Anterior cingulate cortex (tissue), 58 donors: ENCODE measurements around the gene CD151.
A peak's percentile ranks its signal among the peaks of the same experiment; 100 is the strongest.

Experiments used
- DNase-seq, 58 donors: peaks; one replicate each; lab custom pipeline; 2025; lab: John Stamatoyannopoulos, UW

The CD151 gene

GRCh38 chr11:866481-866880 lies 33.7 kb downstream of the CD151 start:
- DNase-seq = no peak

DNA sequence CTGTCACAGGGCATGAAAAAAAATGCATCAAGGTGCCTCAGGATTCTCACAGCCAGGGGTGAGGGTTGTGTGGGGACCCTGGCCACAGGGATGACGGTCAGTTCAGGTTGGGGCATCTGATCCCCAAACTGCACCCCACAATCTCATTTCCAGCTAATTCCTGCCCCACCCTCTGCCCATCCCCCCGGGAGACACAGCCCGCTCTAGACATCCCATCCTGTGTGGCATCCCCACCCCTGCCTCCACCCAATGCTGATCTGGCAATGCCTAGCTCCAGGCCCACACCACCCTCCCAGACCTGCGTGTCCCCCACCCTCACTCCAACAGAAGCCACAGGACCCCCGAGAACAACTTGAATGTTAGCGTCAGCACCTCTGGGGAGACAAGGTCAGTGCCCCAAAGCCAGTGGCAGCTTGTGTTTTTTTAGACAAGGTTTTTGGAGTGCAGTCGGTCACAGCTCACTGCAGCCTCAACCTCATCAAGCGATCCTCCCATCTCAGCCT lies 35.2 kb downstream of the CD151 start:
- no peak for DNase-seq

DNA sequence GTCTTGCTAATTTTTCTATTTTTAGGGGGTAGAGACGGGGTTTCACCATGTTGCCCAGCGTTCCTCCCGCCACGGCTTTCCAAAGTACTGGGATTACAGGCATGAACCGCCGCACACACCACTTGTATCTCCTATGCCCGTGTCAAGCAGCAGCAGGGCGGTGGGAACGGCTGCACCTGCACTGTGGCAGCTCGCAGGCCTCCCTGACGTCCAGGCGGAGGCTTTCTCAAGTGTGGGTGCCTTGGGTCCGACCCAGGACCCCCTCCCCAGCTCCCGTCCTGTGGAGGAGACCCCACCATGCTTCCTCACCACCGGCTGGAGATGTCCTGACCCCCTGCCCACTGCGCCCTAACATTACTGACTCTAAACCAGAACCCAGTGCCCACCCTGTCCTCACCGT lies 35.6 kb downstream of the CD151 start:
- no peak for DNase-seq

DNA sequence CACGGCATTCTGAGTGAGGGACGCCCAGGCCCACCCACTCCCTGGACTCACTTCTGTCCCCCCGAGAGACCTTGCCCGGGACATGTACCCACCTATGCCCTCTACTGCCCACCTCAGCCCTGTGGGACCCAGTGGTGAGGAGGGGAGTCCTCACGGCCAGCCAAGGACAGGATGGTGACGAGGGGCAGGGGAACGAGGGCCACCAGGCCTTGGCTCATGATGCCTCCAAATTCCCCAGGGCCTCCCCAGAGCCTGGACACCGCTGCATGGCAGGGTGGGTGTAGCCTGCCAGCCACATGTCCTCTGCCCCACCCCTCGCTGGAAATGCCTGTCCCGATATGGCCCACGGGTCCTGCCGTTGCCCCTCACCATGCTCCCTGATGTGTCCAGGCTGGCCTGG lies 36.0 kb downstream of the CD151 start:
- DNase-seq = no peak

GRCh38 chr11:869399-870126 lies 36.8 kb downstream of the CD151 start:
- DNase-seq = no peak

- no peak for DNase-seq
Observed at GRCh38 chr11:870127-870413, 37.3 kb downstream of the CD151 start.

GRCh38 chr11:870418-870817 lies 37.7 kb downstream of the CD151 start:
- no peak for DNase-seq

DNA sequence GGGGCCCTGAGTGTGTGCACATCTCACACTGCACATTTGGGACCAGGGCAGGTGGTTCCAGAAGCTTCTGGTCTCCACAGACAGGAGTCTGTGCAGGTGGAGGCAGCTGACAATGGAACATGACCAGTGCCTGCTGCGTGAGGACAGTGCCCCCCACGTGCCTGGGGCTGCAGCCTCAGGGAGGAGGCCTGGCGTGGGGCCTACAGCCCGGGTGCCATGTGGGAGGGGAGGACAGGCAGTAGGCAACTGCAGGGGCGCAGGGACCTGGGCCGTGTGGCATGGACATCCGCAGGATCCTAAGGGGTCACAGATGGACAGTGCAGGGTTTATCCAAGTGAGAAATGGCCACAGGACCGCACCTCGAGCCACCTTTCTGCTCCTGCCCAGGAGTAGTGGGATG lies 38.7 kb downstream of the CD151 start:
- no peak for DNase-seq

DNA sequence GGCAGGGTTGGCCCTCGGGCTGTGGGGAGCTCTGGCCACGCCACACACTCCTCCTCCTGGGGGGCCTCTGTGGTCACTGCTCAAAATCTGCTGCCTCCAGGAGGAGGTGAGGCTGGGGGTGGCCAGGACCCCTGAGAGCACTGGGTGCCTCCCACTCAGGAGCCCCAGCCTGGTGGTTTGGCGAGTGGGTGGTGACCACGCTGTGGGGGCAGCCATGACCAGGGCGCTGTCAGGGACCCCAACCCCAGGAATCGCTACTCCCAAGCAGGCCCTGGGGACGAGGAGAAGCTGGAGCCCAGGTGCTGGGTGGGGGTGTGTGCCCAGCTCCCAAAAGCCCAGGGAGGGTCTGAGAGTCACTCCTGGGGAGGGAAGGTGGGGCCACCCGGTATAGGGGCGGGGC lies 40.0 kb downstream of the CD151 start:
- DNase-seq = no peak

GRCh38 chr11:873706-874105 lies 41.0 kb downstream of the CD151 start:
- no peak for DNase-seq

GRCh38 chr11:875203-875602 lies 42.5 kb downstream of the CD151 start:
- DNase-seq = no peak

- peak in 28 of 58 donors; percentile 7 to 67 (median 38) for DNase-seq
Observed at GRCh38 chr11:875769-876301, 43.1 kb downstream of the CD151 start.

DNA sequence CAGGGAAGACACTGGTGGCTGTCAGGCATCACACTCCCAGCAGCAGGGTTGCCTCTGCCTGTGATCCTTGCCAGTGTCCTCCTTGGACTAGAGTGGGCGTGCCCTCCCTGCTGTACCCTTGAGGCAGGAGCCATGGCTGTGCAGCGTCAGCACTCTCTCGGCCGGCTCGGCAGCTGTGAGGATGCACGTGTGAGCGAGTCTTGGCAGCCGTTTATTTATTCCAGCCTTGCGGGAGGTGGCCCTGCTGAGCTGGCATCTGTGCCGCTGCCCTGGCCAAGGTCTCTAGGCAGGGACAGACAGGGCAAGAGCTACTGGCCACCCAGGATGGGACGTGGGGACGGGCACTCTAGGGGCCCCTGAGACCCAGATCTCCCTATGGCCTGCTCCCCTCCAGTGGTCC lies 43.8 kb downstream of the CD151 start:
- DNase-seq = peak in 43 of 58 donors; percentile 6 to 71 (median 39)

DNA sequence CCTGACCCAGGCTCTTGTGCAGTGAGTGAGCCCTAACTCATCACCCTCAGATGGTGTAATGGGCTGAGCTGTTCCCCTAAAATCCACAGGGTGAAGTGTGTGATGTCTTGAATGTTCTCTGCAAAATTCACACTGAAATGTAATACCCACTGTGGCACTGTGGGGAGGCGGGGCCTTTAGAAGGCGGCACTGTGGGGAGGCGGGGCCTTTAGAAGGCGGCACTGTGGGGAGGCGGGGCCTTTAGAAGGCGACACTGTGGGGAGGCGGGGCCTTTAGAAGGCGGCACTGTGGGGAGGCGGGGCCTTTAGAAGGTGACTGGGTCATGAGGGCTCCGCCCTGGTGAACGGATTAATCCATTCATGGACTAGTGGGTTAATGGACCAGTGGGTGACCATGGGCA lies 44.8 kb downstream of the CD151 start:
- no peak for DNase-seq

DNA sequence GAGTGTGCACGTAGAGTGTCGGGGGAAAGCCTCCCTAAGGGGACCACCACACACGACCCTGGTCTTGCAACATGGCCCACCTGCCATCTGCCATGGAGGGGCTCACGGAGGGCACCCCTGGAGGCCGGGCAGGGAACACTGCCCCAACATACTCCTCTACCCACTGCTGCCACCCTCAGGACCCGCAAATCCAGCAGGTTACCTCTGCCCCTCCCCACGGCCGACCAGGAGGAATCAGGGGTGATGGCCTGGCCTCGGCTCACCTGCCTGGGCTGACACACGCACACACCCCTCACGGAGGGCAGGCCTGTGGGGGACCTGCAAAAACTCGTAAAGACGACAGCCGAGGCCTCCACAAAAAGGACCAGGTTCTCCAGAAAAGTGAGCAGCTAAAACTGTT lies 47.7 kb downstream of the CD151 start:
- no peak for DNase-seq

GRCh38 chr11:882596-882995 lies 49.8 kb downstream of the CD151 start:
- DNase-seq = no peak

- no peak for DNase-seq
Observed at GRCh38 chr11:883527-883926, 50.8 kb downstream of the CD151 start.

DNA sequence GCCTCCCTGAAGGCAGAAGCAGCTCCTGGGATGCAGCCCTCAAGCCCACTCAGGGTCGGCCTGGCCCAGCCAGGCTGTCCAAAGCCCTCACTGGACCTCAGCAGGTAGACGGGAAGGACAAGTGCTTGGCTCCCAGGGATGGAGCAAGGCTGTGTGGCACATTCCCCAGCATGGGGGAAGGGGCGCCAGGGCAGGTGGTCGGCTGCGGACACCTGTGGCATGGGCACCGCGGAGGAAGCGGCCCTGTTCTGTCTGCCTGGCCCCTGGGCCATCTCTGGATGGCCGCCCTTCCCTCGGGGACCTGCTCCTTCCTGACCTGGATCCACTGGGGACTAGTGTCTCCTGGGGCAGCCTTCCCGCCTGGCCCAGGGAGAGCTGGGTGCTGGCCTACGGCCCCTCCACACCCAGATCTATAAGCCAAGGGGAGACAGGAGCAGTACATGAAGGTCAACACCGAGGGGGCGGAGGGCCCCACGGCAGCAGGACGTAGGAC lies 51.9 kb downstream of the CD151 start:
- DNase-seq = no peak

DNA sequence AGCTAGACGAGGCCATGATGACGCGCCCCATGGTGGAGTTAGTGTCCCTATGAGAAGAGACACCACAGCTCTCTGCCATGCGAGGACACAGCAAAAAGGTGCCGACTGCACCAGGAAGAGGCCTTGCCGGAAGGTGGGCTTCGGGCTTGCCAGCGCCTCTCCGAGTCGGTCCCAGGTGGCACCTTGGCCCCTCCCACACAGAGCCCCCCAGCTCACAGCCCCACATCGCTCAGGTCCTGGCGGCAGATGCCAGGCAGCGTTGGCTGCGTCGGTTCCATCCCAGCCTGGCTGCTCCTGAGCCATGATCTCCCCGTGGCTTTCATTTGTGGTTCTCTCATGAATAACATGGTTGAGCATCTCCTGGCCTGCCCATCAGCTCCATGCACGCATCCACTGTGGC lies 53.8 kb downstream of the CD151 start:
- no peak for DNase-seq

DNA sequence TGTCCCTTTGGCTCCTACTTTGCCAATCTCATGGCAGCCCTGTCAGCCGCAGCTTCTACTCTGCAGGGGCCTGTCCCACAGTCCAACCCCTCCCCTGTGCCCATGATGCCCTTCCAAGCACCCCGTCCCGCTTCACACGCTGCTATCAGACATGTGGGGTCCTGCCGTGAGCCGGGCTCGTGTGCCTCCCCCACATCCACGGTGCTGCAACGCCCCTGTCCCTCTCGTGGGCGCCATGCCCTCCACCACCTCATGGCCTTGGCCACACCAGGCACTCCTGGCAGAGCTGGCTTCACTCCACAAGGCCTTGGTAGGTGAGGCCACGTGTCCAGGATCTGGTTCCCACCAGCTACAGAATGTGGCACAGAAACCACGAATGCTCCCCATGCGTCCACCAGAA lies 54.8 kb downstream of the CD151 start:
- no peak for DNase-seq
